ENCODE data around the gene DCHS2.

Gene DCHS2

GRCh38 chr4:154487145-154487544, 4.5 kb downstream of the DCHS2 start:
- no peak for DNase-seq

GRCh38 chr4:154485127-154485773, 6.3 kb downstream of the DCHS2 start:
- DNase-seq, result no peak

GRCh38 chr4:154478547-154478946, 13.1 kb downstream of the DCHS2 start:
- DNase-seq, result no peak

GRCh38 chr4:154478128-154478527, 13.5 kb downstream of the DCHS2 start:
- DNase-seq, result no peak

GRCh38 chr4:154476232-154476631, 15.4 kb downstream of the DCHS2 start:
- no peak for DNase-seq

- no peak for DNase-seq
These were observed 15.8 kb downstream of the DCHS2 start for GRCh38 chr4:154475820-154476219.

GRCh38 chr4:154473497-154473896, 18.1 kb downstream of the DCHS2 start:
- no peak for DNase-seq

GRCh38 chr4:154472858-154473257, 18.7 kb downstream of the DCHS2 start:
- no peak for DNase-seq

- DNase-seq, result no peak
These were observed 19.9 kb downstream of the DCHS2 start for GRCh38 chr4:154471526-154472331.

GRCh38 chr4:154471032-154471431, 20.6 kb downstream of the DCHS2 start:
- no peak for DNase-seq

GRCh38 chr4:154467886-154468285, 23.7 kb downstream of the DCHS2 start:
- DNase-seq, result no peak

GRCh38 chr4:154466336-154466735, 25.3 kb downstream of the DCHS2 start:
- no peak for DNase-seq

GRCh38 chr4:154465085-154465484, 26.5 kb downstream of the DCHS2 start:
- DNase-seq, result no peak

- DNase-seq, result no peak
These were observed 26.9 kb downstream of the DCHS2 start for GRCh38 chr4:154464654-154465053.

- no peak for DNase-seq
These were observed 29.4 kb downstream of the DCHS2 start for GRCh38 chr4:154462081-154462810.

- no peak for DNase-seq
These were observed 34.1 kb downstream of the DCHS2 start for GRCh38 chr4:154457471-154457870.

- DNase-seq, result no peak
These were observed 34.7 kb downstream of the DCHS2 start for GRCh38 chr4:154456889-154457288.

GRCh38 chr4:154456240-154456639, 35.4 kb downstream of the DCHS2 start:
- DNase-seq, result no peak

GRCh38 chr4:154455111-154455510, 36.5 kb downstream of the DCHS2 start:
- no peak for DNase-seq

GRCh38 chr4:154454710-154455109, 36.9 kb downstream of the DCHS2 start:
- DNase-seq, result no peak

GRCh38 chr4:154452798-154453346, 38.7 kb downstream of the DCHS2 start:
- DNase-seq, result no peak

- DNase-seq, result no peak
These were observed 40.6 kb downstream of the DCHS2 start for GRCh38 chr4:154450966-154451365.

GRCh38 chr4:154444958-154445357, 46.6 kb downstream of the DCHS2 start:
- DNase-seq, result no peak

Data from inflammatory macrophage (primary cell).